NAMALWA (cell line): ENCODE data around the gene SLC14A1.
"Not testable (repeated sequence)": the region's sequence is repeated elsewhere in the genome, so short reads cannot be mapped to it uniquely, and the experiment has no call there.

ENCODE experiments used
- DNase-seq: peaks from one replicate; pipeline ENCODE4 v3.0.0-alpha.2; 2015; ENCODE audit warnings: low spot score

SLC14A1 gene

GRCh38 chr18:45757005-45757404, 33.0 kb downstream of the SLC14A1 start:
- no peak for DNase-seq

GRCh38 chr18:45757644-45758043, 33.7 kb downstream of the SLC14A1 start:
- not testable (repeated sequence) for DNase-seq

GRCh38 chr18:45760462-45761036, 36.6 kb downstream of the SLC14A1 start:
- no peak for DNase-seq

- peak; percentile 11 for DNase-seq
Measured at GRCh38 chr18:45761512-45762114, 37.6 kb downstream of the SLC14A1 start.

GRCh38 chr18:45764000-45764686, 40.2 kb downstream of the SLC14A1 start:
- no peak for DNase-seq

GRCh38 chr18:45765796-45766195, 41.8 kb downstream of the SLC14A1 start:
- no peak for DNase-seq

- no peak for DNase-seq
Measured at GRCh38 chr18:45771587-45772480, 47.9 kb downstream of the SLC14A1 start.

- DNase-seq, result no peak
Measured at GRCh38 chr18:45774065-45774521, 50.1 kb downstream of the SLC14A1 start.

GRCh38 chr18:45775241-45775676, 51.3 kb downstream of the SLC14A1 start:
- DNase-seq, result no peak

GRCh38 chr18:45775743-45776142, 51.8 kb downstream of the SLC14A1 start:
- no peak for DNase-seq

GRCh38 chr18:45777393-45777792, 53.4 kb downstream of the SLC14A1 start:
- no peak for DNase-seq

- DNase-seq, result no peak
Measured at GRCh38 chr18:45780568-45780967, 56.6 kb downstream of the SLC14A1 start.

GRCh38 chr18:45782662-45783061, 58.7 kb downstream of the SLC14A1 start:
- DNase-seq, result no peak

- DNase-seq, result no peak
Measured at GRCh38 chr18:45783097-45784075, 59.4 kb downstream of the SLC14A1 start.

- no peak for DNase-seq
Measured at GRCh38 chr18:45785134-45785533, 61.2 kb downstream of the SLC14A1 start.

GRCh38 chr18:45786941-45787340, 63.0 kb downstream of the SLC14A1 start:
- no peak for DNase-seq

GRCh38 chr18:45787346-45787745, 63.4 kb downstream of the SLC14A1 start:
- DNase-seq, result no peak

- no peak for DNase-seq
Measured at GRCh38 chr18:45788861-45789260, 64.9 kb downstream of the SLC14A1 start.

- DNase-seq, result no peak
Measured at GRCh38 chr18:45792506-45793263, 68.7 kb downstream of the SLC14A1 start.

- DNase-seq, result no peak
Measured at GRCh38 chr18:45793264-45793965, 69.4 kb downstream of the SLC14A1 start.
